Vagina (tissue), 2 donors: ENCODE data around the gene GATAD2B.

ENCODE experiments used
- POLR2A ChIP-seq, 2 donors: fragments of 450-650 bp; IDR thresholded peaks; one replicate each; pipeline ENCODE4 v1.6.1; 2017; ENCODE audit warnings: antibody characterized with exemption in 2 of 2, mild to moderate bottlenecking in 2 of 2, moderate library complexity in 2 of 2
- TF ChIP-seq, protein P1 (sequence below), 3 experiments: fragments of 450-650 bp in 2 of 3; fragments of 200-600 bp in 1 of 3; sonication (generic) in 1 of 3; IDR thresholded peaks; one replicate each; pipeline ENCODE4 v1.5.1; 2017 to 2019; ENCODE audit warnings: antibody characterized with exemption in 3 of 3, mild to moderate bottlenecking in 2 of 3, moderate library complexity in 2 of 3

- TF ChIP-seq, protein P1, sequence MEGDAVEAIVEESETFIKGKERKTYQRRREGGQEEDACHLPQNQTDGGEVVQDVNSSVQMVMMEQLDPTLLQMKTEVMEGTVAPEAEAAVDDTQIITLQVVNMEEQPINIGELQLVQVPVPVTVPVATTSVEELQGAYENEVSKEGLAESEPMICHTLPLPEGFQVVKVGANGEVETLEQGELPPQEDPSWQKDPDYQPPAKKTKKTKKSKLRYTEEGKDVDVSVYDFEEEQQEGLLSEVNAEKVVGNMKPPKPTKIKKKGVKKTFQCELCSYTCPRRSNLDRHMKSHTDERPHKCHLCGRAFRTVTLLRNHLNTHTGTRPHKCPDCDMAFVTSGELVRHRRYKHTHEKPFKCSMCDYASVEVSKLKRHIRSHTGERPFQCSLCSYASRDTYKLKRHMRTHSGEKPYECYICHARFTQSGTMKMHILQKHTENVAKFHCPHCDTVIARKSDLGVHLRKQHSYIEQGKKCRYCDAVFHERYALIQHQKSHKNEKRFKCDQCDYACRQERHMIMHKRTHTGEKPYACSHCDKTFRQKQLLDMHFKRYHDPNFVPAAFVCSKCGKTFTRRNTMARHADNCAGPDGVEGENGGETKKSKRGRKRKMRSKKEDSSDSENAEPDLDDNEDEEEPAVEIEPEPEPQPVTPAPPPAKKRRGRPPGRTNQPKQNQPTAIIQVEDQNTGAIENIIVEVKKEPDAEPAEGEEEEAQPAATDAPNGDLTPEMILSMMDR (IDR thresholded peaks at IDR 0.05) = no peak
- no peak for TF ChIP-seq POLR2A (IDR thresholded peaks at IDR 0.05)
These were observed 13.4 kb upstream of the GATAD2B start for GRCh38 chr1:153936011-153936802.
